Measurements from ENCODE around the gene HSPBAP1.

Gene HSPBAP1

DNA sequence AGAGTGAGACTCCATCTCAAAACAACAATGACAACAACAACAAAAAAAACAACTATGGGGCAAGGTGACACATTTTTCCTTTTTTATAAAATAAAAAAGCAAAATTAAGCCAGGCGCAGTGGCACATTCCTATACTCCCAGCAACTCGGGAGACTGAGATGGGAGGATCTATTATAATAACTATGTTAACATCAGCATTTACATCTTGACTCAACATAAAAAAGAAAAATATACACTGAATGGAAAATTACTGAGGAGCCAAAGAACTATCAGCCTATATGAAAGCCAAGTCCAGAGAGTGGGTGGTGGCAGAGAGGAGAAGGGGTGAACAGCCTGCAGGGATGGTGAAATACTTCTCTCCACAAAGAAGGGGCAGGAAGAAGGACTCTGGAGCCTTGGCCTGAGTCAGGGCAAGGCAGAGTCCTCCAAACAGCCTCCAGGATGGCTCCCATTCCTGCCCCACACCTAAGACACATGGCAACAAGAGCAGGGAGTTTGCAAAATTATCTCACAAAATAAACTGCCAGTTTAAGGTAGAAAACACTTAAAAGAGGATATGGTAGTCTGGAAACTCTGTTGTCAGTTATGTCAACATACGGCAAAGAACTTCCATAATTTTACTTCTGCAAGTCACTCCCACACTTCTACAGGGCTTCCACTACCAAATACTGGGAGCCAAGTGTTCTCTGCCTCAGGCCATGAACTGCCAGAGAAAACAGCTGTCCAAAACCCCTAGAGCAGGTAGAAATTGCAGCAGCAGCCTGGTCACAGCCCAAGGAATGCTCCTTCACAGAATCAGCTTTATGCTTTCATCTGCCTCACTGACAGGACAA, 25.9 kb downstream of the HSPBAP1 start:
- CTCF ChIA-PET = interaction anchor here (3.6 kb wide), 1 partner anchor 10 kb away, joined by 12 read pairs; no protein-coding TSS in a partner anchor
- no peak for DNase-seq (ENCODE audit: extremely low spot score)
- TF ChIP-seq, protein P1, sequence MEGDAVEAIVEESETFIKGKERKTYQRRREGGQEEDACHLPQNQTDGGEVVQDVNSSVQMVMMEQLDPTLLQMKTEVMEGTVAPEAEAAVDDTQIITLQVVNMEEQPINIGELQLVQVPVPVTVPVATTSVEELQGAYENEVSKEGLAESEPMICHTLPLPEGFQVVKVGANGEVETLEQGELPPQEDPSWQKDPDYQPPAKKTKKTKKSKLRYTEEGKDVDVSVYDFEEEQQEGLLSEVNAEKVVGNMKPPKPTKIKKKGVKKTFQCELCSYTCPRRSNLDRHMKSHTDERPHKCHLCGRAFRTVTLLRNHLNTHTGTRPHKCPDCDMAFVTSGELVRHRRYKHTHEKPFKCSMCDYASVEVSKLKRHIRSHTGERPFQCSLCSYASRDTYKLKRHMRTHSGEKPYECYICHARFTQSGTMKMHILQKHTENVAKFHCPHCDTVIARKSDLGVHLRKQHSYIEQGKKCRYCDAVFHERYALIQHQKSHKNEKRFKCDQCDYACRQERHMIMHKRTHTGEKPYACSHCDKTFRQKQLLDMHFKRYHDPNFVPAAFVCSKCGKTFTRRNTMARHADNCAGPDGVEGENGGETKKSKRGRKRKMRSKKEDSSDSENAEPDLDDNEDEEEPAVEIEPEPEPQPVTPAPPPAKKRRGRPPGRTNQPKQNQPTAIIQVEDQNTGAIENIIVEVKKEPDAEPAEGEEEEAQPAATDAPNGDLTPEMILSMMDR (IDR thresholded peaks at IDR 0.05; ENCODE audit: control extremely low read depth, extremely low read depth, low read depth, missing control alignments) = no peak
- POLR2A ChIA-PET = no interaction called here

DNA sequence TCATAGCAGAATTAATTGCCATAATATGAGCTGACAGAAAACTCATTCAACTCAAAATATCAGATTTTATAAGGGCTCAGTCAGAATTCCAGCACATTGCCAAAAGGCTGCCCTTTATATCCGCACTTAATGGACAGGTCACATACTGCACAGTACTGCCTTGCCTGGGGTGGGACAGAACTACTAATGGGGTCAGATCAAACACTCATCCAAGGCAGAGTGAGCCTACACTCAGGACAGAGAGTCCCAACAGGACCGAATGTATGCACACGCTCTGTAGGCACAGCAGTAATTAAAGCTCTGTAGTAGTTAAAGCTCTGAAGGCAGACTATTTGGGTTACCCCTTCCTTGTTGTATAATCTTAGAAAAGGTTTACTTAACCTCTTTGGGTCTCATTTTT, 27.2 kb downstream of the HSPBAP1 start:
- no peak for DNase-seq (ENCODE audit: extremely low spot score)
- POLR2A ChIA-PET = no interaction called here
- CTCF ChIA-PET = interaction anchor here (1.2 to 1.6 kb wide), 4 partner anchors 8 to 261 kb away, joined by 3 to 5 read pairs (median 4); partner anchors contain the start of gene SEMA5B
- TF ChIP-seq, protein P1 (IDR thresholded peaks at IDR 0.05; ENCODE audit: control extremely low read depth, extremely low read depth, low read depth, missing control alignments) = no peak

DNA sequence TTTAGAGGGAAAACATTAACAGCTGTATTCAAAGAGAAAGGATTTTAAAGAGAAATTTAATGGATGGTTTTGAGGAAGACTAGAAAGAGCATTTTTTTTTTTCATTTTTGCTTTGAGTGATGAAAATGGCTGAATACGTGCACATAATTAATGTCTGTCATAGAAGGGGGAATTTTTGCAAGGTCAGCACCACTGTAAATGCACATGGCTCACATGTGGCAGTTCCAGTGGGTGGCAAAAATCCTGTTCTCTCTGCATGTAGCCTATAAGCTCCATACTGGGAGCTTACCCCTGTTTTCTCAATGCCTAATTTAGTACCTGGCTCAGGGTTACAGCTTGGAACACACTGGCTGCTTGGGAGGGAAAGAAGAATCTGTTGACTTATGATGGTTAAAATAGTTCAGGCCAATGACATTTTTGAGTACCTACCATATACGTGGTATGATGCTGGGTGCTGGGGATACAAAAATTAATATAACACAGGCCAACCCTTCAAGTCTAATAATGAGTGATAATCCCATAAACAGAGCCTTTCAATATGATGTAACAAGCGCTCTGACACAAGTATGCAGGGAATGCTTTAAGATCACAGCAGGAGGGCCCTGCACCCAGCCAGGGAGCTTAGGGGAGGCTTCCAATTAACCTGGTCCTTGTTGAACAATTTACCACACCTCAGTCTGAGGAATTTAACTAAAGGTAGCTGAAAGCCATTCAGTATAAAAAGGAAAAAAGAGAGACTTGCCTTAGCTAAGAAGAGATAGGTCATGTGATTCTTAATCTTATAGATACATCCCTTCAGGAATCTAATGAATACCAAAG, 33.0 kb downstream of the HSPBAP1 start:
- CTCF ChIA-PET = interaction anchor here (0.9 to 4.5 kb wide), 4 partner anchors 10 to 64 kb away, joined by 3 to 19 read pairs (median 4); no protein-coding TSS in a partner anchor
- POLR2A ChIA-PET = no interaction called here

DNA sequence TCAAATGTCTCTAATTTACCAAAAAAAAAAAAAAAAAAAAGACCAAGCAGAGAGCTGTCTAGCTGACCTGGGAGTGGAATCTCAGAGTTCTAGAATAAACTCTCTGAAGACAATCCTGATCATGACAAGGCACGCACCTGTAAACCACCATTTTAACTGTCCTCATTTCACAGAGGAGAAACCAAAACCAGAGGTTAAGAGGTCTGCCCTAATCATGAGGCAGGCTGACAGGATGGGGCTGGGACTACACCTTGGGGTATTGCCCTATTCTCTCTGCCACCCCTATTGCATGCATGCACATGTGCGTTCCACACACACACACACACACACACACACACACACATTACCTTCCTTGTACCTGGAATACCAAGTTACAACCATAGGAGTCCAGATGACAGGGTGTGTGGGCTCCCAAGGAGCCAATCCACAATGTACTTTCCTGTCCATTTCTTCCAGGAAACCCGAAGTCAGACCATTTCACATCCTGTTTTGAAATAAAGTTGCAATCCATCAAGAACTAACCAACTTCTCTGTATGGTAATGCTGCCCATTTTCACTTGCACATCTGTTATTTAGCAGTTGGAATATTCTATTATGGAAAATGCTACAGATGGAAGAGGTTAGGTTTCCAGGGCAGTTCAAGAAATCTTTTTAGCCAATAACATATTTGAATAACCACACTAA, 34.6 kb downstream of the HSPBAP1 start:
- CTCF ChIA-PET = interaction anchor here (1.3 to 4.5 kb wide), 4 partner anchors 11 to 62 kb away, joined by 3 to 19 read pairs (median 8); no protein-coding TSS in a partner anchor
- DNase-seq (ENCODE audit: extremely low spot score) = no peak
- TF ChIP-seq, protein P1 (IDR thresholded peaks at IDR 0.05; ENCODE audit: control extremely low read depth, extremely low read depth, low read depth, missing control alignments) = no peak
- POLR2A ChIA-PET = no interaction called here

More for the DNA sequence above, 33.0 kb downstream of the HSPBAP1 start:
- TF ChIP-seq, protein P1 (IDR thresholded peaks at IDR 0.05; ENCODE audit: control extremely low read depth, extremely low read depth, low read depth, missing control alignments) = no peak
- DNase-seq (ENCODE audit: extremely low spot score) = no peak

DNA sequence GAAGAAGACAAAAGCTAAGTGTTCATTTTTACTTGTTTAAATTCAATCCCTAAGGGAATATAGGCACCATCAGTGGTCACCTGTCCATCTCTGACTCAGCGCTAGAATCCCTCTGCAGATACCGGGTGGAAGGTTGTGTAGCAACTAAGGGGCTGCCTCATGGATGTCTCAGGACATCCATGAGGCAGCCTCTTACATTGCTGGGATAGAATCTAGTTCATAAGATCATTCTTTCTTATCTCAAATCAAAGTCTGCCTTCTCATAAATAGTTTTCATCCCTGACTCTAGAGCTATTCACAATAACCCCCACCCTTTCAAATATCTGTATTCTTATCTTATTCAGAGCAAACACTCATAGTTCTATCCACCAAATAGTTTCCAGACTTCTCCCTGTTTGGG, 38.1 kb downstream of the HSPBAP1 start:
- POLR2A ChIA-PET = no interaction called here
- TF ChIP-seq, protein P1 (IDR thresholded peaks at IDR 0.05; ENCODE audit: control extremely low read depth, extremely low read depth, low read depth, missing control alignments) = no peak
- CTCF ChIA-PET = interaction anchor here (0.6 to 1.7 kb wide), 34 partner anchors 9 to 519 kb away, joined by 3 to 24 read pairs (median 4); partner anchors contain the start of genes PDIA5 and SEMA5B
- no peak for DNase-seq (ENCODE audit: extremely low spot score)

DNA sequence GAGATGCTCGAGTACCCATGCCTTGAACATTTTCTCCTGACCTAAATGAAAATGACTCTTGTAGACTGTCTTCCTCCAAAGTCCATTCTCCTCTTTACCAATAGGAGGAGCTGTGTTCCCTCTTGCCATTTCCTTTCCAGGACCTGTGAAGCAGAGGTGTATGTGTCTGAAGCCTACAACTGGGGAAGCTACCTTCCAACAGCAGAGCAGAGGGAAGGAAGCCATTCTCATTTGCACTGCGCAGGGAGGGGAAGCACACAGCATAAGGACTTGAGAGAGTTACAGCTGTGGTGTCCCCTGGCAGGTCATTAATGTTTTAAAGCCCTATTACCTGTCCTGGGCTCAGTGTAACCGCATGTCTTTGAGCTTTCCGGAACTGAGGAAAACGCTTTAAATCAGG, 38.7 kb downstream of the HSPBAP1 start:
- TF ChIP-seq, protein P1 (IDR thresholded peaks at IDR 0.05; ENCODE audit: control extremely low read depth, extremely low read depth, low read depth, missing control alignments) = peak; percentile 65
- DNase-seq (ENCODE audit: extremely low spot score) = peak; percentile 58
- ChIA-PET POLR2A (no interaction called here), CTCF (interaction anchor here (0.6 to 1.7 kb wide), 37 partner anchors 9 to 519 kb away, joined by 3 to 24 read pairs (median 3); partner anchors contain the start of genes PDIA5 and SEMA5B)
